Ishikawa (cell line): ENCODE data around the gene GADL1.

ENCODE experiments used
- CREB1 ChIP-seq: IDR thresholded peaks from 2 replicates; pipeline ENCODE4 v1.6.1; 2012; ENCODE audit warnings: low read depth
- YY1 ChIP-seq: IDR thresholded peaks from 2 replicates; pipeline ENCODE4 v1.6.1; 2012; ENCODE audit warnings: low read depth
- TF ChIP-seq, protein P1 (sequence below): IDR thresholded peaks from 2 replicates; pipeline ENCODE4 v1.6.1; 2012; ENCODE audit warnings: low read depth, mild to moderate bottlenecking

GRCh38 chr3:30864836-30865235 is 29.6 kb downstream of the GADL1 start:
- TF ChIP-seq, protein P1, sequence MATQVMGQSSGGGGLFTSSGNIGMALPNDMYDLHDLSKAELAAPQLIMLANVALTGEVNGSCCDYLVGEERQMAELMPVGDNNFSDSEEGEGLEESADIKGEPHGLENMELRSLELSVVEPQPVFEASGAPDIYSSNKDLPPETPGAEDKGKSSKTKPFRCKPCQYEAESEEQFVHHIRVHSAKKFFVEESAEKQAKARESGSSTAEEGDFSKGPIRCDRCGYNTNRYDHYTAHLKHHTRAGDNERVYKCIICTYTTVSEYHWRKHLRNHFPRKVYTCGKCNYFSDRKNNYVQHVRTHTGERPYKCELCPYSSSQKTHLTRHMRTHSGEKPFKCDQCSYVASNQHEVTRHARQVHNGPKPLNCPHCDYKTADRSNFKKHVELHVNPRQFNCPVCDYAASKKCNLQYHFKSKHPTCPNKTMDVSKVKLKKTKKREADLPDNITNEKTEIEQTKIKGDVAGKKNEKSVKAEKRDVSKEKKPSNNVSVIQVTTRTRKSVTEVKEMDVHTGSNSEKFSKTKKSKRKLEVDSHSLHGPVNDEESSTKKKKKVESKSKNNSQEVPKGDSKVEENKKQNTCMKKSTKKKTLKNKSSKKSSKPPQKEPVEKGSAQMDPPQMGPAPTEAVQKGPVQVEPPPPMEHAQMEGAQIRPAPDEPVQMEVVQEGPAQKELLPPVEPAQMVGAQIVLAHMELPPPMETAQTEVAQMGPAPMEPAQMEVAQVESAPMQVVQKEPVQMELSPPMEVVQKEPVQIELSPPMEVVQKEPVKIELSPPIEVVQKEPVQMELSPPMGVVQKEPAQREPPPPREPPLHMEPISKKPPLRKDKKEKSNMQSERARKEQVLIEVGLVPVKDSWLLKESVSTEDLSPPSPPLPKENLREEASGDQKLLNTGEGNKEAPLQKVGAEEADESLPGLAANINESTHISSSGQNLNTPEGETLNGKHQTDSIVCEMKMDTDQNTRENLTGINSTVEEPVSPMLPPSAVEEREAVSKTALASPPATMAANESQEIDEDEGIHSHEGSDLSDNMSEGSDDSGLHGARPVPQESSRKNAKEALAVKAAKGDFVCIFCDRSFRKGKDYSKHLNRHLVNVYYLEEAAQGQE, result no peak
- TF ChIP-seq YY1 (no peak), CREB1 (no peak)
